Measurements from ENCODE around the gene ESRRG.

GRCh38 chr1:216682752-216683151 is 40.5 kb downstream of the ESRRG start:
- TF ChIP-seq CTCF (IDR thresholded peaks at IDR 0.05) (no peak), POLR2A (IDR thresholded peaks at IDR 0.05) (no peak)
